ENCODE data around the gene GOLGA2.

The GOLGA2 gene

GRCh38 chr9:128222880-128223670 lies 52.7 kb downstream of the GOLGA2 start:
- TF ChIP-seq, protein P1, sequence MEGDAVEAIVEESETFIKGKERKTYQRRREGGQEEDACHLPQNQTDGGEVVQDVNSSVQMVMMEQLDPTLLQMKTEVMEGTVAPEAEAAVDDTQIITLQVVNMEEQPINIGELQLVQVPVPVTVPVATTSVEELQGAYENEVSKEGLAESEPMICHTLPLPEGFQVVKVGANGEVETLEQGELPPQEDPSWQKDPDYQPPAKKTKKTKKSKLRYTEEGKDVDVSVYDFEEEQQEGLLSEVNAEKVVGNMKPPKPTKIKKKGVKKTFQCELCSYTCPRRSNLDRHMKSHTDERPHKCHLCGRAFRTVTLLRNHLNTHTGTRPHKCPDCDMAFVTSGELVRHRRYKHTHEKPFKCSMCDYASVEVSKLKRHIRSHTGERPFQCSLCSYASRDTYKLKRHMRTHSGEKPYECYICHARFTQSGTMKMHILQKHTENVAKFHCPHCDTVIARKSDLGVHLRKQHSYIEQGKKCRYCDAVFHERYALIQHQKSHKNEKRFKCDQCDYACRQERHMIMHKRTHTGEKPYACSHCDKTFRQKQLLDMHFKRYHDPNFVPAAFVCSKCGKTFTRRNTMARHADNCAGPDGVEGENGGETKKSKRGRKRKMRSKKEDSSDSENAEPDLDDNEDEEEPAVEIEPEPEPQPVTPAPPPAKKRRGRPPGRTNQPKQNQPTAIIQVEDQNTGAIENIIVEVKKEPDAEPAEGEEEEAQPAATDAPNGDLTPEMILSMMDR (conservative IDR thresholded peaks at IDR 0.05; ENCODE audit: low read length) = no peak
- DNase-seq (ENCODE audit: low read depth) = no peak
- no peak overlapping the region for H3K4me3 ChIP-seq (ENCODE audit: low read length)

DNA sequence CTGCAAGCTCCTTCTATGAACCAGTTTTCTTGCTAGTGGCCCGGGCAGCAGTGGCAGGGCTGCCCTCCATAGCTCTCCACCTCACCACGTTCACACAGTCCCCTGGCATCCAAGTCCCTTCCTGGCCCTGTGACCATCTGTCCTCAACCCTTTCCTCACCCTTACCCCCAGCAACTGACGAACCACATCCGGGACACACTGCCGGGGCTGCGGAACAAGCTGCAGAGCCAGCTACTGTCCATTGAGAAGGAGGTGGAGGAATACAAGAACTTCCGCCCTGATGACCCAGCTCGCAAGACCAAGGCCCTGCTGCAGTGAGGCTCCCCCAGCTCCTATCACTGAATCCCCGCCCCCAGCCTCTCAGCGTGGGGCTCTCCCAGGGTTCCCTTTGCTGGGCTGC lies 53.8 kb downstream of the GOLGA2 start:
- H3K4me3 ChIP-seq (ENCODE audit: low read length) = no peak overlapping the region
- no peak for DNase-seq (ENCODE audit: low read depth)
- TF ChIP-seq, protein P1 (conservative IDR thresholded peaks at IDR 0.05; ENCODE audit: low read length) = no peak

DNA sequence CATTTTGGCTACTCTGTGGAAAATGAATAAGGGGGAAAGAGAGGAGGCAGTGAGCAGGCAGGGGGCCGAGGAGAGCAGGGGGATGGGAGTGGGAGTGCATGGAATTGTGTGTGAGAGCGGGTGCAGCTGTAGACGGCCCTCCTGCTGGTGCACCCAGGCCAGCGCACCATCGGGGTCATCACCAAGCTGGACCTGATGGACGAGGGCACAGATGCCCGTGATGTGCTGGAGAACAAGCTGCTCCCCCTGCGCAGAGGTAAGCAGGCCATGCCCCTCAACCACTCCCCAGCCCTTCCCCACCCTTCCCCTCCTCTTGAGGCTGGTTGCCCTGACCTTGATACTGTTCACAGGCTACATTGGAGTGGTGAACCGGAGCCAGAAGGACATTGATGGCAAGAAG lies 56.0 kb downstream of the GOLGA2 start:
- TF ChIP-seq, protein P1 (conservative IDR thresholded peaks at IDR 0.05; ENCODE audit: low read length) = no peak
- no peak for DNase-seq (ENCODE audit: low read depth)
- no peak overlapping the region for H3K4me3 ChIP-seq (ENCODE audit: low read length)

- H3K4me3 ChIP-seq (ENCODE audit: low read length) = no peak overlapping the region
- TF ChIP-seq, protein P1 (conservative IDR thresholded peaks at IDR 0.05; ENCODE audit: low read length) = no peak
- peak; percentile 44 for DNase-seq (ENCODE audit: low read depth)
These were observed 57.1 kb downstream of the GOLGA2 start for GRCh38 chr9:128218518-128219389.

DNA sequence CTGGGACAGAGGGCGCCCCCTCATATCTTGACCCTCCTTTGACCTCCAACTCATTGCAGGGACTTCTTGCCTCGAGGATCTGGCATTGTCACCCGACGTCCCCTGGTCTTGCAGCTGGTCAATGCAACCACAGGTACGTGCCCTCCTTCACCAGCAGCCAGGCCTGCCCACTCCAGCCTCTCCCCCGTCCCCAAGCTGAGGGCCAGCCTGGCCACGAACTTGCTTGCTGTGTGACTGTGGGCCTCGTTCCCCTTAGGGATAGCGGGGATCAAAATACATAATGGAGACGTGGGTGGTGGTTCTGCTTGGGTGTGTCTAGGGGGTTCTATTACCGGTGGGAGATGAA lies 57.7 kb downstream of the GOLGA2 start:
- DNase-seq (ENCODE audit: low read depth) = no peak
- no peak overlapping the region for H3K4me3 ChIP-seq (ENCODE audit: low read length)
- TF ChIP-seq, protein P1 (conservative IDR thresholded peaks at IDR 0.05; ENCODE audit: low read length) = no peak

- TF ChIP-seq, protein P1 (conservative IDR thresholded peaks at IDR 0.05; ENCODE audit: low read length) = no peak
- H3K4me3 ChIP-seq (ENCODE audit: low read length) = no peak overlapping the region
- DNase-seq (ENCODE audit: low read depth) = peak; percentile 32
These were observed 58.8 kb downstream of the GOLGA2 start for GRCh38 chr9:128216781-128217553.
